T-helper 2 cell treated with Interferon-gamma antibody and Interleukin-4, amounts not matched to agents 5 μg/mL and 100 μg/mL, for 36 hours (primary cell): Measurements from ENCODE around the gene EPHB6.

Source experiments
- DNase-seq: peaks from one replicate; pipeline ENCODE4 v3.0.0; 2021; ENCODE audit warnings: low spot score
- H3K27ac Mint-ChIP-seq: one replicate; pipeline ENCODE4 v1.8.0; 2021; ENCODE audit warnings: mild to moderate bottlenecking, mixed read lengths
- H3K27me3 Mint-ChIP-seq: one replicate; pipeline ENCODE4 v1.8.0; 2021; ENCODE audit warnings: low read depth, mixed read lengths
- H3K36me3 Mint-ChIP-seq: one replicate; pipeline ENCODE4 v1.8.0; 2021; ENCODE audit warnings: low read depth, mixed read lengths
- H3K4me1 Mint-ChIP-seq: one replicate; pipeline ENCODE4 v1.8.0; 2021; ENCODE audit warnings: low read depth, mixed read lengths
- H3K4me3 Mint-ChIP-seq: one replicate; pipeline ENCODE4 v1.8.0; 2022; ENCODE audit warnings: mild to moderate bottlenecking, moderate library complexity, mixed read lengths
- H3K9me3 Mint-ChIP-seq: one replicate; pipeline ENCODE4 v1.8.0; 2021; ENCODE audit warnings: mixed read lengths

Gene EPHB6

GRCh38 chr7:142913566-142913965 lies 58.7 kb downstream of the EPHB6 start:
- H3K36me3 Mint-ChIP-seq = no peaks in the 10 kb centered on the region

GRCh38 chr7:142914121-142914520 lies 59.2 kb downstream of the EPHB6 start:
- H3K4me1 Mint-ChIP-seq = no peaks in the 10 kb centered on the region
- no peak overlapping the region for H3K4me3 Mint-ChIP-seq
- peaks cover 11% of the 10 kb centered on the region for H3K27me3 Mint-ChIP-seq
- H3K9me3 Mint-ChIP-seq = no peaks in the 10 kb centered on the region
- no peak overlapping the region for H3K27ac Mint-ChIP-seq
- DNase-seq = no peak
- H3K36me3 Mint-ChIP-seq = no peaks in the 10 kb centered on the region

More at GRCh38 chr7:142913566-142913965, 58.7 kb downstream of the EPHB6 start:
- Mint-ChIP-seq H3K4me3 (no peak overlapping the region), H3K27me3 (peaks cover 8% of the 10 kb centered on the region), H3K27ac (no peak overlapping the region), H3K9me3 (no peaks in the 10 kb centered on the region), H3K4me1 (no peaks in the 10 kb centered on the region)
- DNase-seq = no peak

- DNase-seq = no peak
- Mint-ChIP-seq H3K4me1 (no peaks in the 10 kb centered on the region), H3K27me3 (peaks cover 9% of the 10 kb centered on the region), H3K4me3 (no peak overlapping the region), H3K27ac (no peak overlapping the region), H3K36me3 (no peaks in the 10 kb centered on the region), H3K9me3 (no peaks in the 10 kb centered on the region)
Observed at GRCh38 chr7:142915315-142915714, 60.4 kb downstream of the EPHB6 start.

- Mint-ChIP-seq H3K4me3 (no peak overlapping the region), H3K9me3 (no peaks in the 10 kb centered on the region), H3K27me3 (peaks cover 9% of the 10 kb centered on the region), H3K27ac (no peak overlapping the region), H3K36me3 (no peaks in the 10 kb centered on the region), H3K4me1 (no peaks in the 10 kb centered on the region)
- DNase-seq = no peak
Observed at GRCh38 chr7:142916508-142916907, 61.6 kb downstream of the EPHB6 start.

GRCh38 chr7:142917447-142917846 lies 62.6 kb downstream of the EPHB6 start:
- no peaks in the 10 kb centered on the region for H3K9me3 Mint-ChIP-seq
- H3K4me3 Mint-ChIP-seq = no peak overlapping the region
- no peaks in the 10 kb centered on the region for H3K36me3 Mint-ChIP-seq
- H3K27me3 Mint-ChIP-seq = peaks cover 9% of the 10 kb centered on the region
- DNase-seq = no peak
- no peaks in the 10 kb centered on the region for H3K4me1 Mint-ChIP-seq
- no peak overlapping the region for H3K27ac Mint-ChIP-seq

- Mint-ChIP-seq H3K9me3 (no peaks in the 10 kb centered on the region), H3K4me1 (no peaks in the 10 kb centered on the region), H3K27ac (no peak overlapping the region), H3K36me3 (no peaks in the 10 kb centered on the region), H3K4me3 (no peak overlapping the region), H3K27me3 (peaks cover 14% of the 10 kb centered on the region)
- DNase-seq = no peak
Observed at GRCh38 chr7:142918901-142919300, 64.0 kb downstream of the EPHB6 start.

GRCh38 chr7:142919656-142920055 lies 64.8 kb downstream of the EPHB6 start:
- Mint-ChIP-seq H3K27me3 (peaks cover 14% of the 10 kb centered on the region), H3K36me3 (no peaks in the 10 kb centered on the region), H3K27ac (no peak overlapping the region), H3K4me3 (no peak overlapping the region), H3K4me1 (no peaks in the 10 kb centered on the region), H3K9me3 (no peaks in the 10 kb centered on the region)
- DNase-seq = no peak
